NCI-H748 (cell line): ENCODE data around the gene CERS1.
"Not testable (repeated sequence)": the region's sequence is repeated elsewhere in the genome, so short reads cannot be mapped to it uniquely, and the experiment has no call there.

Source experiments
- DNase-seq: peaks from one replicate; lab custom pipeline; 2025; ENCODE audit not compliant: unreplicated experiment; lab: John Stamatoyannopoulos, UW

CERS1 gene

DNA sequence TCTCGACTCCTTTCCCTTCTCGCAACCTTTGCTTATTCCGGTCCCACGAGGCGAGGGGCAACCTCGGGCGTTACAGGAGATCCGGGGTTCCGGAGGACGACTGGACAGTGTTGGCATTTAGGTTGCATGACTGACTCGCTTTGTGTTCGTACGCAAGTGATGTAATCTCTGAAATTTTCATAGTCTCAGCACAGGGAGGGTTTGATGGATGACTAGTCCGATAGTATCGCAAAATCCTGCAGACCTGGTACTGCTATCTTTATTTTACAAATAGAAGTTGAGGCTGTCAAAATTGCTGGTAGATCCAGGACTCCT, 23.9 kb upstream of the CERS1 start:
- DNase-seq = no peak

GRCh38 chr19:18919086-18919899, 23.3 kb upstream of the CERS1 start, which contains the start of the genes COPE and DDX49:
TSS of gene COPE (minus strand) at chr19:18919387. CDS start at chr19:18919348, 39 bp downstream.
TSS of gene DDX49 (plus strand) at chr19:18919715. CDS start at chr19:18919742, 27 bp downstream.
- peak; percentile 97 for DNase-seq

- DNase-seq = not testable (repeated sequence)
Observed at GRCh38 chr19:18917593-18917992, 21.6 kb upstream of the CERS1 start.

DNA sequence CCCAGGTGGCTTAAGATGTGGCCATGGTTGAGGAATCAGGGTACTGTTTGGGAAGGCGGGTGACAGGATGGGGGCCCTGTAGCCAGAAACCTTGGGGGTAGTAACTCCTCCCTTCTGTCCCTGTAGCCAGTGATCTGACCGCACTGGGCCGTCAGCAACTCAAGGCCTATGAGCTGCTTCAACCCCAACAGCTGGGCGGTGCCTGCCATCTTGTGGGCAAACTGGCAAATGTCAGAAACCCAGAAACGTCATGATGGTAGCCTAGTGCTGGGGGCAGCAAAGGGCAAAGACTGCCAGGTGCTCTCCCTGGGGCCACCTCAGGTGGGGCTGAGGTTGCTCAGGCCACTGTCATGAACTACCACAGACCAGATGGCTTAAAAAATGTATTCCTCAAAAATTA, 19.7 kb upstream of the CERS1 start:
- DNase-seq = peak; percentile 20

GRCh38 chr19:18913466-18913865, 17.5 kb upstream of the CERS1 start:
- no peak for DNase-seq

DNA sequence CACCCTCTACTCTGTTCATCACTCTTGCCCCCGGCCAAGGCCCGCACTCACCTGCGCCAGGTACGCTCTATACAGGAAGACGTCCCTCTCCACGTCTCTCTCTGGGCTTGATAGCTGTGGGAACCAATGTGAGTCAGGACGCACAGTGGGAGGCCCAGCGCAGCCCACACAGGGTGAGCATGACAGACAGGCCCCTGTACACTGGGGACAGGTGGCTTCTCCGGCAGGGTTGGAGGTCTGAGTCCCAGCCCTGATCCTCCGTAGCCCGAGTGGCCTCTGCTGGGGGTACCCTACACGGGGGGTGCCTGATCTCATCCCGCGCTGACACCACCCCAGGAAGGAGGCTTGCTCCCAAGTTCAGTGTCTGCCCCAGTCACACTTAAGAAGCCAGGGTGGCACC, 17.0 kb upstream of the CERS1 start:
- no peak for DNase-seq

DNA sequence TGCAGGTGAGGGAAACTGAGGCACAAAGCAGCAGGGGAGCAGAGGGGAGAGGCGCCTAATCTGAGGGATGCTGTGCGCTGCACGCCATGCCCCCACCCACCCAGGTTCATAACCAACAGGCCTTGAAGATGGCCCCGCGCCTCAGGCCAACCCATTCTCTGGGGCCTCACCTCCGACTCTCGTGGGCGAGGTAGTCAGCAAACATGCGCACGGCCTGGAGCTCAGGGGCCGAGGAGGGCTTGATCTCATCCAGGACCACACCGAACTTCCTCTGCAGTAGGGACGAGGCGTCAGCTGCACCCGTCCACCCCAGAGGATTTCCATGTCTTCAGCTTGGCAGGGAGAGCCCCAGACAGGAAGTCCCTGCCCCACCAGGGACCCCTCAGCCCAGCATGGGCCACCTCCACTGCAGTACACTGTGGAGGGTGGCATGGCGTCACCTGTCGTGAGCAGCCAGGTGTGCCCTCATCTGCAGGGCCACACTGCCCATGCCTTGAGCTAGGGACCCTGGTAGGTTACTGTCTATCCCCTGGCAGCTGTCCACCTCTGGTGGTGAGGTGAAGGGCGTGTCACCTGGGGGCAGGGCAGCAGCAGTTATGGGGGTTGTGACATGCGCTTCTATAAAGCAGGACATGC, 15.0 kb upstream of the CERS1 start:
- no peak for DNase-seq

DNA sequence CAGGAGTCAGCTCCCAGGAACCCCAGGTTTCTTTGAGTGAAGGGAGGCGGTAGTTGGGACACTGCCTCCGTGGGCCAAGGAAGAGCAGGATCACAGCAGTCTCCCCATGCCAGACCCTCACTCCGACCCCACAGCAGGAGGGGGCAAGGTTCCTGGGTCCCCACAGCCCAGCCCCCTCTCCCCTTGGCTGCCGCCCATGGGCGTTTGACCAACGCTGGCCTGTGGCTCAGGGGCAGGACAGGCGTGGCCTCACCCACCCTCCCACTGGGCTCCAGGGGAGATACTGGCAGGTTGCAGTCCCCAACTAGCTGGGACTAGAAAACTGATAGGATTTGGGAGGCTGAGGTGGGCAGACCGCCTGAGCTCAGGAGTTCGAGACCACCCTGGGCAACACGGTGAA, 14.1 kb upstream of the CERS1 start:
- no peak for DNase-seq

- no peak for DNase-seq
Observed at GRCh38 chr19:18908917-18909619, 13.1 kb upstream of the CERS1 start.

GRCh38 chr19:18906605-18907519, 10.9 kb upstream of the CERS1 start:
- DNase-seq = no peak

- no peak for DNase-seq
Observed at GRCh38 chr19:18905513-18906236, 9.7 kb upstream of the CERS1 start.

DNA sequence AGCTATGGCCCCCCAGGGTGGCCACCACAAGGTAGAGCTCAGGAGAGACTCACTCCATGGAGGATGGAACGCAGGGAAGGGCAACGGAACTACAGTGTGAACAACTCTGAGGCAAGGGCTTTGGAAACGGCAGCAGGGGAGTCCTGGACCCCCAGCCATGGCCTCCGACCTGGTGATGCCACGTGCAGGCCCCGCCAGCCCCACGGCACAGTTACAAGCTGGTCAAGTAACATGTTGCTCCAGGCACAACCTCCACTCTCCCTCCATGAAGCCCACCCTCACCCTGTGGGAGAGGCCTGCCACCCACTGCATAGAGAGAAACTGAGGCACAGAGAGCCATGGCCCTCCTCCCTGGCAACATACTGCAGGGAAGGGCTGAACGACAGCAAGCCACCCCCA, 9.1 kb upstream of the CERS1 start:
- DNase-seq = no peak

- no peak for DNase-seq
Observed at GRCh38 chr19:18904334-18905057, 8.5 kb upstream of the CERS1 start.

GRCh38 chr19:18903156-18904037, 7.4 kb upstream of the CERS1 start:
- DNase-seq = no peak

- not testable (repeated sequence) for DNase-seq
Observed at GRCh38 chr19:18902519-18902918, 6.6 kb upstream of the CERS1 start.

- DNase-seq = no peak
Observed at GRCh38 chr19:18901491-18901890, 5.5 kb upstream of the CERS1 start.

DNA sequence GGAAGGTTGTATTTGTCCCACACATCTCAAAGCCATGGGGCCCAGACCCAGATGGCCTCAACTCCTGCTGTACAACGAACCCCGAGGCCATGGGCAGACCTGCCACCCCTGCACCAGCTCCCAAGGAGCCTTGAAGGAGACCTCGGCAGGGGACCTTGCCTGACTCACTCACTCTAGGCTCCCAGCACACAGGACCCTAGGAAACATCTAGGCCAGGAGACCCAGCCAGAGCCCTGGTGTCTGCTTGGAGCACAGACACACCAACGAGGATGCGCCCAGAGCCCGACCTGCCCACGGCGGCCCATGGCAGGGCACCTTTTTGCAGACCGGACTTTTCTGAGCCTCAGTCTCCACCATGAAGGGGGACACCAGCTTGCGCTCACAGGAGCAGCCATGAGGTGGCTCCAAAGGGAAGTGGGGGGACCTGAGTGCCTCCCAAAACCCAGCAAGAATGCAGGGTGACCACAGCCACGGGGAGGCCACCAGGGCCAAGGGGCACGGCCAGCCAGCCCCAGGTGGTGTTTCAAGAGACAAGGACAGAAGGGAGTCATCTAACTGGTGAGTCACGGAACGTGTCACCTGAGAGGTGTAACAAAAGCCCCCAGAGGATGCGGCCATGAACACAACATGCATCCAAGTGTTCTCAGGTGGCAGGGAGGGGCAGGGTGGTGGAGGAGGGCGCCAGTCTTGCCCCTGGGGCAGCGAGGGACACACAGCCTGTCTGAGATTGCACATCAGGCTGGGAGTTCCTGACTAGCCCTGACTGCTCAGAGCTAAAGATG, 4.9 kb upstream of the CERS1 start:
- DNase-seq = no peak
